Astrocyte (in vitro differentiated cells and primary cell): Measurements from ENCODE around the gene ATG16L1.

Experiments
- CTCF ChIP-seq: IDR thresholded peaks from 2 replicates; pipeline ENCODE4 v1.5.1; 2011; ENCODE audit warnings: low read depth, mild to moderate bottlenecking, inconsistent platforms, low read length, moderate library complexity; ENCODE audit not compliant: insufficient read depth
- EZH2 ChIP-seq: IDR thresholded peaks from 2 replicates; pipeline ENCODE4 v1.6.1; 2012; ENCODE audit warnings: mild to moderate bottlenecking, low read length, inconsistent platforms; ENCODE audit not compliant: insufficient read depth

- TF ChIP-seq CTCF, result no peak
- TF ChIP-seq EZH2, result no peak
Observed at GRCh38 chr2:233203060-233203459, 48.4 kb upstream of the ATG16L1 start.
